ENCODE measurements around the gene LIN7C. TPM values are rescaled to one million over a fixed set of nuclear protein-coding genes. Genes with fewer than 3 reads are reported as not detected.

Gene LIN7C
- total and polyA plus RNA-seq, 2 of the 13 experiments (the other 11 are each of a cell fraction or from before 2014, with no cell fraction given) = 14.8 to 37.2 TPM

- no peak for TF ChIP-seq PRDM4 (CRISPR knock-in tag; IDR thresholded peaks at IDR 0.05; ENCODE audit: borderline replicate concordance)
- peak; percentile 72; the same call in 1 of the 2 replicates for TF ChIP-seq HMGXB3 (CRISPR knock-in tag; IDR thresholded peaks at IDR 0.05; ENCODE audit: borderline replicate concordance)
- peak; percentile 25; the same call in 1 of the 2 replicates for TF ChIP-seq NR2F6 (IDR thresholded peaks at IDR 0.05)
- TF ChIP-seq NR2F6 (CRISPR knock-in tag; IDR thresholded peaks at IDR 0.05) = peak; percentile 36; the same call in 1 of the 2 replicates
- no peak for TF ChIP-seq NBN (conservative IDR thresholded peaks at IDR 0.05)
- TF ChIP-seq FOXK2 (IDR thresholded peaks at IDR 0.05) = no peak
- 0 out of 2 replicates have a peak, but pooled peaks have one; percentile 70 for TF ChIP-seq SNAI1 (CRISPR knock-in tag; IDR thresholded peaks at IDR 0.05; ENCODE audit: borderline replicate concordance)
- TF ChIP-seq ZBTB2 (CRISPR knock-in tag; IDR thresholded peaks at IDR 0.05; ENCODE audit: low read depth) = no peak
- peak; percentile 93 for TF ChIP-seq HOXA3 (CRISPR knock-in tag; IDR thresholded peaks at IDR 0.05)
- TF ChIP-seq ZNF256 (CRISPR knock-in tag; conservative IDR thresholded peaks at IDR 0.05) = no peak; the same call in 1 of the 2 replicates
- no peak for TF ChIP-seq ZNF326 (CRISPR knock-in tag; IDR thresholded peaks at IDR 0.05; ENCODE audit: borderline replicate concordance)
- TF ChIP-seq RXRB (CRISPR knock-in tag; IDR thresholded peaks at IDR 0.05; ENCODE audit: borderline replicate concordance) = peak; percentile 74
- TF ChIP-seq SRSF4 (IDR thresholded peaks at IDR 0.05; ENCODE audit: low read depth, low read length, poor library complexity, severe bottlenecking) = no peak
- TF ChIP-seq RARA (CRISPR knock-in tag; IDR thresholded peaks at IDR 0.05) = no peak
These were observed at the start of gene LIN7C (continued) for GRCh38 chr11:27506200-27507182.
